ENCODE measurements around the gene HGD. TPM values are rescaled to one million over a fixed set of nuclear protein-coding genes. Genes with fewer than 3 reads are reported as not detected.
"Not testable (repeated sequence)": the region's sequence is repeated elsewhere in the genome, so short reads cannot be mapped to it uniquely, and the experiment has no call there.

HGD gene
- total RNA-seq, 1 experiment from 2014 or later, result 0.44 TPM

DNA sequence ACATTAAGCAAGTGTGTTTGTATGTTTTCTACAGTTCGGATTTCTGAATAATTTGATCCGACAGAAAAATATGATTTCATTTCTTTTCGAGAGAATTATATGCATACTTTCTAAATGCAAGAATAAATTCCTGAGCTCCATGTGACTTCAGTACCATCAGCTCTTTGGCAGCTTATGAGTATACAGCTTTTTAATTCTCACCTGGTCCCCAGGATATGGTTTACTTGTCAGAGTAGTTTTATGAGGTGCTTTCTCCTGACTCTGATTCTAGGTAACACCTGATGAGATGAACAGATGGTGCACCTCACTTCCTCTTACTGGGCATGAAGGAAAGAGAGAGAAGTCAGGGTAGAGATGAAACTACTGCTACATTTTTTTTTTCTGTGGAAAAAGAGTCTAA, 3.1 kb downstream of the HGD start:
- peaks cover 16% of the 10 kb centered on the region for H3K4me1 Mint-ChIP-seq (ENCODE audit: insufficient read depth, unreplicated experiment)
- no peaks in the 10 kb centered on the region for H3K9me3 Mint-ChIP-seq (ENCODE audit: unreplicated experiment)
- intact Hi-C loops (cut with micrococcal nuclease), result no loop called here
- peaks cover 6% of the 10 kb centered on the region for H3K36me3 Mint-ChIP-seq (ENCODE audit: insufficient read depth, unreplicated experiment)
- TF ChIP-seq, protein P1, sequence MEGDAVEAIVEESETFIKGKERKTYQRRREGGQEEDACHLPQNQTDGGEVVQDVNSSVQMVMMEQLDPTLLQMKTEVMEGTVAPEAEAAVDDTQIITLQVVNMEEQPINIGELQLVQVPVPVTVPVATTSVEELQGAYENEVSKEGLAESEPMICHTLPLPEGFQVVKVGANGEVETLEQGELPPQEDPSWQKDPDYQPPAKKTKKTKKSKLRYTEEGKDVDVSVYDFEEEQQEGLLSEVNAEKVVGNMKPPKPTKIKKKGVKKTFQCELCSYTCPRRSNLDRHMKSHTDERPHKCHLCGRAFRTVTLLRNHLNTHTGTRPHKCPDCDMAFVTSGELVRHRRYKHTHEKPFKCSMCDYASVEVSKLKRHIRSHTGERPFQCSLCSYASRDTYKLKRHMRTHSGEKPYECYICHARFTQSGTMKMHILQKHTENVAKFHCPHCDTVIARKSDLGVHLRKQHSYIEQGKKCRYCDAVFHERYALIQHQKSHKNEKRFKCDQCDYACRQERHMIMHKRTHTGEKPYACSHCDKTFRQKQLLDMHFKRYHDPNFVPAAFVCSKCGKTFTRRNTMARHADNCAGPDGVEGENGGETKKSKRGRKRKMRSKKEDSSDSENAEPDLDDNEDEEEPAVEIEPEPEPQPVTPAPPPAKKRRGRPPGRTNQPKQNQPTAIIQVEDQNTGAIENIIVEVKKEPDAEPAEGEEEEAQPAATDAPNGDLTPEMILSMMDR (IDR thresholded peaks at IDR 0.05; ENCODE audit: unreplicated experiment), result no peak
- ChIA-PET POLR2A (interaction anchor here (0.7 to 1.6 kb wide), 5 partner anchors 62 to 1000 kb away, joined by 3 to 10 read pairs (median 4); partner anchors contain the start of gene NDUFB4), CTCF (interaction anchor here (0.5 to 1.4 kb wide), 4 partner anchors 83 to 1046 kb away, joined by 3 to 8 read pairs (median 4); partner anchors contain the start of gene NDUFB4)
- H3K4me3 Mint-ChIP-seq (ENCODE audit: unreplicated experiment), result peak overlapping the region; percentile 9
- BruUV-seq (replicated peaks), result no TSS peak
- H3K27me3 Mint-ChIP-seq (ENCODE audit: insufficient read depth, unreplicated experiment), result no peaks in the 10 kb centered on the region
- H3K27ac Mint-ChIP-seq (ENCODE audit: low read depth, unreplicated experiment), result peak overlapping the region; percentile 4
- no peak for DNase-seq (ENCODE audit: unreplicated experiment)

DNA sequence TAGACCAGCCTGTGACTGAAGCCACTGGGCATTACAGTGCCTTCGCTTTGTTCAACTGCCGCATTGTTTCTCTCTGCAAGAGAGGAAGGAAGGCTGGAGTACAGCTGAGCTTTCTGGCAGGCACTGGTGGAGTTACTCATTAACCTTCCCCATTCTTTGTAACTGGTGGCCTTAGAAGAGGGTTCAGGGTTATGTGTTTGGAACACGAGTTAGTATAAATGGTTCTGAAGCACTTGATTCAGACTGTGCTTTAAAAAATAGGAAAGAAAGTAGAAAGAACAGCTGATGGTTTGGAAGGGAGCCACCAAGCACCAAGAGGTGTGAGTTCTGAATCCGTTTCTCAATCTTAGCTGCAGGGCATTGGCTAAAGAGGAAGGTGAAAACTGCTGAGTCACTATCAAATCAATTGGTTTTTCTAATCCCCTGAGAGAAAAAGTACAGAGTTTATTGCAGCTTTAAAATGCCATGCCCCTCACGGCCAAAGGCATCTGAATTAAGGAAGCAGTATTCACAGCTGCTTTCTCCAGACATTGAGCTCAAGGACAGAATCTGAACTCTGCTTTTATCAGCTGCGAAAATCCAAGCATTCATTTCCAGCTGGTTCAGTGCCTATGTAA, 3.6 kb downstream of the HGD start:
- no TSS peak for BruUV-seq (replicated peaks)
- TF ChIP-seq, protein P1 (IDR thresholded peaks at IDR 0.05; ENCODE audit: unreplicated experiment), result no peak
- intact Hi-C loops (cut with micrococcal nuclease), result no loop called here
- peak; percentile 93 for DNase-seq (ENCODE audit: unreplicated experiment)
- POLR2A ChIA-PET, result interaction anchor here (0.7 to 1.6 kb wide), 5 partner anchors 63 to 1001 kb away, joined by 3 to 10 read pairs (median 4); partner anchors contain the start of gene NDUFB4
- CTCF ChIA-PET, result interaction anchor here (0.5 to 1.4 kb wide), 3 partner anchors 83 to 1045 kb away, joined by 3 to 8 read pairs (median 3); partner anchors contain the start of gene NDUFB4
- Mint-ChIP-seq H3K27ac (ENCODE audit: low read depth, unreplicated experiment) (peak overlapping the region; percentile 4), H3K36me3 (ENCODE audit: insufficient read depth, unreplicated experiment) (peaks cover 6% of the 10 kb centered on the region), H3K9me3 (ENCODE audit: unreplicated experiment) (no peaks in the 10 kb centered on the region), H3K4me3 (ENCODE audit: unreplicated experiment) (peak overlapping the region; percentile 9), H3K4me1 (ENCODE audit: insufficient read depth, unreplicated experiment) (peaks cover 16% of the 10 kb centered on the region), H3K27me3 (ENCODE audit: insufficient read depth, unreplicated experiment) (no peaks in the 10 kb centered on the region)

DNA sequence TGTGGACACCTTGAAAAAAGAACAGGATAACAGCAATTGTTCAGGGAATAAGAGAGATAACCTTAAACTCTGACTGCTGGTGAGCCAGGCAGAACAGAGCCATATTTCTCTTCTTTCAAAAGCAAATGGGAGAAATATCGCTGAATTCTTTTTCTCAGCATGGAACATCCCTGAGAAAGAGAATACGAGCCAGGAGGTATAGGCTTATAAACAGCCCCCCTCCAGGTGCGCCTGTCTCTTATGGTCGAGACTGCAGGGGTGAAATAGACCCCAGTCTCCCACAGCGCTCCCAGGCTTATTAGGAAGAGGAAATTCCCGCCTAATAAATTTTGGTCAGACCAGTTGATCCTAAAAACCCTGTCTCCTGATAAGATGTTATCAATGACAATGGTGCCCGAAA, 4.8 kb downstream of the HGD start:
- POLR2A ChIA-PET; DNase-seq (ENCODE audit: unreplicated experiment); H3K36me3 Mint-ChIP-seq (ENCODE audit: insufficient read depth, unreplicated experiment); H3K4me3 Mint-ChIP-seq (ENCODE audit: unreplicated experiment); BruUV-seq (replicated peaks); H3K27me3 Mint-ChIP-seq (ENCODE audit: insufficient read depth, unreplicated experiment); H3K27ac Mint-ChIP-seq (ENCODE audit: low read depth, unreplicated experiment); H3K9me3 Mint-ChIP-seq (ENCODE audit: unreplicated experiment); intact Hi-C loops (cut with micrococcal nuclease): not testable (repeated sequence)
- peaks cover 16% of the 10 kb centered on the region for H3K4me1 Mint-ChIP-seq (ENCODE audit: insufficient read depth, unreplicated experiment)
- CTCF ChIA-PET, result interaction anchor here (0.7 kb wide), 1 partner anchor 106 kb away, joined by 3 read pairs; no protein-coding TSS in a partner anchor

DNA sequence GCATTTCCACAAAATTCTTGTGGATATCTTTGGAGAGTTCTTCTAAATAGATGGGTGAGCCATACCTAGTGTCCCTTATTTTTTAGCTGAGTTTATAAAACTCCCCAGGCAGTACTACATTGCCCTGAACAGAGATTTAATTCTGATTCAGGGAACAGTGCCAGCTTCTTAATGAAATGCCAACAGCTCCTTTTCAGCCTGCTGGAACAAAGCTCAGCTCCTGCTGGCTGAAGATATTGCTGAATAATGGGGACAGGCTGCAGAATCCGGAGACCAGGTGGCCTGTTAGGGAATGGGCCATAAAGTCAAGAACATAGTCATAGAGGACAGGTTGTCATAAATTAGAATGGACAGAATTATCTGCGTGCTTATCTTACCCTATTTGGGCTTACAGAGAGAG, 8.9 kb downstream of the HGD start:
- Mint-ChIP-seq H3K4me3 (ENCODE audit: unreplicated experiment) (no peak overlapping the region), H3K9me3 (ENCODE audit: unreplicated experiment) (no peaks in the 10 kb centered on the region), H3K27ac (ENCODE audit: low read depth, unreplicated experiment) (no peak overlapping the region), H3K27me3 (ENCODE audit: insufficient read depth, unreplicated experiment) (no peaks in the 10 kb centered on the region), H3K36me3 (ENCODE audit: insufficient read depth, unreplicated experiment) (peaks cover under 1% of the 10 kb centered on the region), H3K4me1 (ENCODE audit: insufficient read depth, unreplicated experiment) (peaks cover under 1% of the 10 kb centered on the region)
- BruUV-seq (replicated peaks), result no TSS peak
- no peak for DNase-seq (ENCODE audit: unreplicated experiment)
- ChIA-PET POLR2A (interaction anchor here (1.0 kb wide), 1 partner anchor 15 kb away, joined by 3 read pairs; no protein-coding TSS in a partner anchor), CTCF (interaction anchor here (0.8 kb wide), 1 partner anchor 122 kb away, joined by 3 read pairs; no protein-coding TSS in a partner anchor)
- TF ChIP-seq, protein P1 (IDR thresholded peaks at IDR 0.05; ENCODE audit: unreplicated experiment), result no peak
- intact Hi-C loops (cut with micrococcal nuclease), result no loop called here

All from MCF 10A (cell line).